ENCODE measurements around the gene MED13.

The MED13 gene

GRCh38 chr17:62109924-62110323 lies 44.8 kb upstream of the MED13 start:
- no peaks in the 10 kb centered on the region for H3K79me2 ChIP-seq (ENCODE audit: control insufficient read depth, insufficient read depth, low read length, poor library complexity)
- H3K36me3 ChIP-seq (ENCODE audit: control insufficient read depth in 1 of 2, insufficient read depth in 2 of 2, low read length in 2 of 2) = no peaks in the 10 kb centered on the region
- H3K23ac ChIP-seq (ENCODE audit: low read length) = no peak overlapping the region
- H3K9ac ChIP-seq (ENCODE audit: low read length) = no peak overlapping the region
- H2BK5ac ChIP-seq (ENCODE audit: low read depth, low read length, poor library complexity) = no peak overlapping the region
- H2AK5ac ChIP-seq (ENCODE audit: low read length) = no peak overlapping the region
- no peak overlapping the region for H3K27ac ChIP-seq (ENCODE audit: low read depth, low read length)
- H2BK12ac ChIP-seq (ENCODE audit: low read length) = no peak overlapping the region
- H2AFZ ChIP-seq (ENCODE audit: insufficient read depth, low read length, poor library complexity) = no peak overlapping the region
- H3K18ac ChIP-seq (ENCODE audit: low read length) = no peak overlapping the region
- no peak overlapping the region for H3K4me2 ChIP-seq (ENCODE audit: low read length)
- H2BK120ac ChIP-seq (ENCODE audit: insufficient read depth, low read length, poor library complexity) = no peak overlapping the region
- H3K4me1 ChIP-seq (ENCODE audit: control insufficient read depth in 1 of 2, insufficient read depth in 2 of 2, low read length in 2 of 2) = peaks cover 0 to 1% of the 10 kb centered on the region in 2 experiments
- no peak overlapping the region for H3K14ac ChIP-seq (ENCODE audit: low read length)
- no peak overlapping the region for H3K4me3 ChIP-seq (ENCODE audit: low read depth, low read length)
- H3K9me3 ChIP-seq (ENCODE audit: insufficient read depth, low read depth, low read length) = no peaks in the 10 kb centered on the region
- no peak for DNase-seq
- H4K12ac ChIP-seq (ENCODE audit: low read depth, low read length) = no peak overlapping the region
- H3K4ac ChIP-seq (ENCODE audit: low read depth, low read length) = no peak overlapping the region
- H4K91ac ChIP-seq (ENCODE audit: low read depth, low read length) = no peak overlapping the region
- no peak overlapping the region for H4K8ac ChIP-seq (ENCODE audit: low read depth, low read length)
- H3K79me1 ChIP-seq (ENCODE audit: low read length) = no peaks in the 10 kb centered on the region
- no peaks in the 10 kb centered on the region for H3K27me3 ChIP-seq (ENCODE audit: insufficient read depth, low read length)
- WGBS (ENCODE audit: extremely low coverage, insufficient coverage, insufficient read length) = no CpG with 5 or more reads among the region's 4 CpGs

- H3K27me3 ChIP-seq (ENCODE audit: insufficient read depth, low read length) = no peaks in the 10 kb centered on the region
- H3K27ac ChIP-seq (ENCODE audit: low read depth, low read length) = no peak overlapping the region
- H3K4ac ChIP-seq (ENCODE audit: low read depth, low read length) = no peak overlapping the region
- H2AFZ ChIP-seq (ENCODE audit: insufficient read depth, low read length, poor library complexity) = no peak overlapping the region
- no peaks in the 10 kb centered on the region for H3K9me3 ChIP-seq (ENCODE audit: insufficient read depth, low read depth, low read length)
- H4K91ac ChIP-seq (ENCODE audit: low read depth, low read length) = no peak overlapping the region
- H3K79me2 ChIP-seq (ENCODE audit: control insufficient read depth, insufficient read depth, low read length, poor library complexity) = no peaks in the 10 kb centered on the region
- H3K4me3 ChIP-seq (ENCODE audit: low read depth, low read length) = no peak overlapping the region
- peaks cover 0 to 1% of the 10 kb centered on the region in 2 experiments for H3K4me1 ChIP-seq (ENCODE audit: control insufficient read depth in 1 of 2, insufficient read depth in 2 of 2, low read length in 2 of 2)
- H4K8ac ChIP-seq (ENCODE audit: low read depth, low read length) = no peak overlapping the region
- peak; percentile 77 to 84 for DNase-seq
- no peak overlapping the region for H2AK5ac ChIP-seq (ENCODE audit: low read length)
- WGBS (ENCODE audit: extremely low coverage, insufficient coverage, insufficient read length) = no CpG with 5 or more reads among the region's 2 CpGs
- H4K12ac ChIP-seq (ENCODE audit: low read depth, low read length) = no peak overlapping the region
- H2BK120ac ChIP-seq (ENCODE audit: insufficient read depth, low read length, poor library complexity) = no peak overlapping the region
- no peak overlapping the region for H3K4me2 ChIP-seq (ENCODE audit: low read length)
- no peak overlapping the region for H3K14ac ChIP-seq (ENCODE audit: low read length)
- H2BK12ac ChIP-seq (ENCODE audit: low read length) = no peak overlapping the region
- H2BK5ac ChIP-seq (ENCODE audit: low read depth, low read length, poor library complexity) = no peak overlapping the region
- no peaks in the 10 kb centered on the region for H3K79me1 ChIP-seq (ENCODE audit: low read length)
- H3K23ac ChIP-seq (ENCODE audit: low read length) = no peak overlapping the region
- H3K36me3 ChIP-seq (ENCODE audit: control insufficient read depth in 1 of 2, insufficient read depth in 2 of 2, low read length in 2 of 2) = no peaks in the 10 kb centered on the region
- H3K9ac ChIP-seq (ENCODE audit: low read length) = no peak overlapping the region
- H3K18ac ChIP-seq (ENCODE audit: low read length) = no peak overlapping the region
Observed at GRCh38 chr17:62109378-62109902, 44.4 kb upstream of the MED13 start.

- Histone ChIP-seq H4K12ac (ENCODE audit: low read depth, low read length) (no peak overlapping the region), H4K91ac (ENCODE audit: low read depth, low read length) (no peak overlapping the region), H3K18ac (ENCODE audit: low read length) (no peak overlapping the region), H3K36me3 (ENCODE audit: control insufficient read depth in 1 of 2, insufficient read depth in 2 of 2, low read length in 2 of 2) (no peaks in the 10 kb centered on the region), H3K4me2 (ENCODE audit: low read length) (no peak overlapping the region), H3K9me3 (ENCODE audit: insufficient read depth, low read depth, low read length) (no peaks in the 10 kb centered on the region), H4K8ac (ENCODE audit: low read depth, low read length) (no peak overlapping the region), H3K23ac (ENCODE audit: low read length) (no peak overlapping the region), H3K4ac (ENCODE audit: low read depth, low read length) (no peak overlapping the region), H2AK5ac (ENCODE audit: low read length) (no peak overlapping the region), H2BK12ac (ENCODE audit: low read length) (no peak overlapping the region), H3K79me1 (ENCODE audit: low read length) (no peaks in the 10 kb centered on the region), H3K27ac (ENCODE audit: low read depth, low read length) (no peak overlapping the region), H2AFZ (ENCODE audit: insufficient read depth, low read length, poor library complexity) (no peak overlapping the region), H2BK5ac (ENCODE audit: low read depth, low read length, poor library complexity) (no peak overlapping the region), H3K9ac (ENCODE audit: low read length) (no peak overlapping the region), H3K14ac (ENCODE audit: low read length) (no peak overlapping the region), H3K79me2 (ENCODE audit: control insufficient read depth, insufficient read depth, low read length, poor library complexity) (no peaks in the 10 kb centered on the region), H3K27me3 (ENCODE audit: insufficient read depth, low read length) (no peaks in the 10 kb centered on the region), H2BK120ac (ENCODE audit: insufficient read depth, low read length, poor library complexity) (no peak overlapping the region), H3K4me1 (ENCODE audit: control insufficient read depth in 1 of 2, insufficient read depth in 2 of 2, low read length in 2 of 2) (peaks cover 0 to 1% of the 10 kb centered on the region in 2 experiments), H3K4me3 (ENCODE audit: low read depth, low read length) (no peak overlapping the region)
- no CpG with 5 or more reads among the region's 1 CpG for WGBS (ENCODE audit: extremely low coverage, insufficient coverage, insufficient read length)
- DNase-seq = no peak
Observed at GRCh38 chr17:62105861-62106260, 40.8 kb upstream of the MED13 start.

GRCh38 chr17:62105357-62105756 lies 40.3 kb upstream of the MED13 start:
- Histone ChIP-seq H3K4me3 (ENCODE audit: low read depth, low read length) (no peak overlapping the region), H3K27ac (ENCODE audit: low read depth, low read length) (no peak overlapping the region), H3K79me1 (ENCODE audit: low read length) (no peaks in the 10 kb centered on the region), H2BK5ac (ENCODE audit: low read depth, low read length, poor library complexity) (no peak overlapping the region), H3K4ac (ENCODE audit: low read depth, low read length) (no peak overlapping the region), H3K27me3 (ENCODE audit: insufficient read depth, low read length) (no peaks in the 10 kb centered on the region), H3K4me1 (ENCODE audit: control insufficient read depth in 1 of 2, insufficient read depth in 2 of 2, low read length in 2 of 2) (peaks cover 0 to 1% of the 10 kb centered on the region in 2 experiments), H3K23ac (ENCODE audit: low read length) (no peak overlapping the region), H3K9ac (ENCODE audit: low read length) (no peak overlapping the region), H2BK12ac (ENCODE audit: low read length) (no peak overlapping the region), H3K36me3 (ENCODE audit: control insufficient read depth in 1 of 2, insufficient read depth in 2 of 2, low read length in 2 of 2) (no peaks in the 10 kb centered on the region), H2BK120ac (ENCODE audit: insufficient read depth, low read length, poor library complexity) (no peak overlapping the region), H2AK5ac (ENCODE audit: low read length) (no peak overlapping the region), H4K8ac (ENCODE audit: low read depth, low read length) (no peak overlapping the region), H4K12ac (ENCODE audit: low read depth, low read length) (no peak overlapping the region), H3K4me2 (ENCODE audit: low read length) (no peak overlapping the region), H3K18ac (ENCODE audit: low read length) (no peak overlapping the region), H3K79me2 (ENCODE audit: control insufficient read depth, insufficient read depth, low read length, poor library complexity) (no peaks in the 10 kb centered on the region), H3K14ac (ENCODE audit: low read length) (no peak overlapping the region), H4K91ac (ENCODE audit: low read depth, low read length) (no peak overlapping the region), H3K9me3 (ENCODE audit: insufficient read depth, low read depth, low read length) (no peaks in the 10 kb centered on the region), H2AFZ (ENCODE audit: insufficient read depth, low read length, poor library complexity) (no peak overlapping the region)
- DNase-seq = no peak
- no CpG with 5 or more reads among the region's 3 CpGs for WGBS (ENCODE audit: extremely low coverage, insufficient coverage, insufficient read length)
